Mesothelial cell of epicardium (in vitro differentiated cells): ENCODE measurements around the gene WDR76. TPM values are rescaled to one million over a fixed set of nuclear protein-coding genes. Genes with fewer than 3 reads are reported as not detected.

ENCODE experiments used
- DNase-seq, 2 experiments: peaks; one replicate each; pipeline ENCODE4 v3.0.0; 2021; ENCODE audit warnings: low spot score in 2 of 2; ENCODE audit not compliant: unreplicated experiment in 2 of 2
- H3K27ac Mint-ChIP-seq: 2 replicates; pipeline ENCODE4 v1.8.0; 2021; ENCODE audit warnings: mixed read lengths
- H3K27me3 Mint-ChIP-seq: 2 replicates; pipeline ENCODE4 v1.8.0; 2021; ENCODE audit warnings: low read depth, mixed read lengths
- H3K36me3 Mint-ChIP-seq: 2 replicates; pipeline ENCODE4 v1.8.0; 2021; ENCODE audit warnings: mixed read lengths
- H3K4me1 Mint-ChIP-seq: 2 replicates; pipeline ENCODE4 v1.8.0; 2021; ENCODE audit warnings: mixed read lengths
- H3K4me3 Mint-ChIP-seq: 2 replicates; pipeline ENCODE4 v1.8.0; 2021; ENCODE audit warnings: mild to moderate bottlenecking, moderate library complexity, mixed read lengths
- H3K9me3 Mint-ChIP-seq: 2 replicates; pipeline ENCODE4 v1.8.0; 2021; ENCODE audit warnings: mixed read lengths
- CTCF ChIP-seq: fragments of 200-600 bp; sonication (generic); IDR thresholded peaks from one replicate; pipeline ENCODE4 v1.5.0; 2021; ENCODE audit warnings: antibody characterized with exemption; ENCODE audit not compliant: unreplicated experiment
- total RNA-seq: library from RNA; stranded (reverse); gene quantifications from 3 replicates; pipeline ENCODE4 v1.2.1, GENCODE V29; 2021

Gene WDR76
- total RNA-seq, 1 donor from 2014 or later = 8.0 TPM

- Mint-ChIP-seq H3K36me3 (no peaks in the 10 kb centered on the region), H3K27ac (no peak overlapping the region), H3K27me3 (no peaks in the 10 kb centered on the region), H3K4me1 (peaks cover 6% of the 10 kb centered on the region), H3K4me3 (no peak overlapping the region), H3K9me3 (no peaks in the 10 kb centered on the region)
- no peak for TF ChIP-seq CTCF
- no peak for DNase-seq
These were observed 56.8 kb downstream of the WDR76 start for GRCh38 chr15:43883571-43883970.

GRCh38 chr15:43886558-43886957 is 59.8 kb downstream of the WDR76 start:
- no peak for DNase-seq
- Mint-ChIP-seq H3K27ac (no peak overlapping the region), H3K36me3 (no peaks in the 10 kb centered on the region), H3K27me3 (no peaks in the 10 kb centered on the region), H3K4me1 (no peaks in the 10 kb centered on the region), H3K9me3 (no peaks in the 10 kb centered on the region), H3K4me3 (no peak overlapping the region)
- TF ChIP-seq CTCF = no peak

- H3K4me3 Mint-ChIP-seq = no peak overlapping the region
- TF ChIP-seq CTCF = no peak
- no peak overlapping the region for H3K27ac Mint-ChIP-seq
- H3K4me1 Mint-ChIP-seq = no peaks in the 10 kb centered on the region
- DNase-seq = no peak
- H3K27me3 Mint-ChIP-seq = no peaks in the 10 kb centered on the region
- H3K36me3 Mint-ChIP-seq = no peaks in the 10 kb centered on the region
- no peaks in the 10 kb centered on the region for H3K9me3 Mint-ChIP-seq
These were observed 61.1 kb downstream of the WDR76 start for GRCh38 chr15:43887901-43888300.

- no peaks in the 10 kb centered on the region for H3K27me3 Mint-ChIP-seq
- no peak for DNase-seq
- no peaks in the 10 kb centered on the region for H3K9me3 Mint-ChIP-seq
- no peaks in the 10 kb centered on the region for H3K36me3 Mint-ChIP-seq
- H3K27ac Mint-ChIP-seq = no peak overlapping the region
- TF ChIP-seq CTCF = no peak
- peaks cover 1% of the 10 kb centered on the region for H3K4me1 Mint-ChIP-seq
- no peak overlapping the region for H3K4me3 Mint-ChIP-seq
These were observed 62.2 kb downstream of the WDR76 start for GRCh38 chr15:43889042-43889441.

- DNase-seq = no peak
- Mint-ChIP-seq H3K9me3 (no peaks in the 10 kb centered on the region), H3K36me3 (no peaks in the 10 kb centered on the region), H3K4me3 (no peak overlapping the region), H3K27ac (no peak overlapping the region), H3K4me1 (peaks cover 1% of the 10 kb centered on the region), H3K27me3 (no peaks in the 10 kb centered on the region)
- TF ChIP-seq CTCF = no peak
These were observed 67.2 kb downstream of the WDR76 start for GRCh38 chr15:43893956-43894355.

- H3K27ac Mint-ChIP-seq = no peak overlapping the region
- no peaks in the 10 kb centered on the region for H3K36me3 Mint-ChIP-seq
- TF ChIP-seq CTCF = no peak
- no peak for DNase-seq
- no peak overlapping the region for H3K4me3 Mint-ChIP-seq
- H3K4me1 Mint-ChIP-seq = peaks cover 1% of the 10 kb centered on the region
- H3K27me3 Mint-ChIP-seq = no peaks in the 10 kb centered on the region
- no peaks in the 10 kb centered on the region for H3K9me3 Mint-ChIP-seq
These were observed 68.8 kb downstream of the WDR76 start for GRCh38 chr15:43895586-43895985.
